GM12873 (cell line): Measurements from ENCODE around the gene LGSN.

Experiments used
- CTCF ChIP-seq: IDR thresholded peaks from 2 replicates; pipeline ENCODE4 v1.5.1; 2012; ENCODE audit warnings: low read depth, mild to moderate bottlenecking, moderate library complexity, low read length, control low read depth; ENCODE audit not compliant: insufficient read depth; ENCODE audit errors: missing control alignments

LGSN gene

GRCh38 chr6:63316113-63316512 lies 3.7 kb downstream of the LGSN start:
- TF ChIP-seq CTCF: no peak

GRCh38 chr6:63313111-63313510 lies 6.7 kb downstream of the LGSN start:
- no peak for TF ChIP-seq CTCF

DNA sequence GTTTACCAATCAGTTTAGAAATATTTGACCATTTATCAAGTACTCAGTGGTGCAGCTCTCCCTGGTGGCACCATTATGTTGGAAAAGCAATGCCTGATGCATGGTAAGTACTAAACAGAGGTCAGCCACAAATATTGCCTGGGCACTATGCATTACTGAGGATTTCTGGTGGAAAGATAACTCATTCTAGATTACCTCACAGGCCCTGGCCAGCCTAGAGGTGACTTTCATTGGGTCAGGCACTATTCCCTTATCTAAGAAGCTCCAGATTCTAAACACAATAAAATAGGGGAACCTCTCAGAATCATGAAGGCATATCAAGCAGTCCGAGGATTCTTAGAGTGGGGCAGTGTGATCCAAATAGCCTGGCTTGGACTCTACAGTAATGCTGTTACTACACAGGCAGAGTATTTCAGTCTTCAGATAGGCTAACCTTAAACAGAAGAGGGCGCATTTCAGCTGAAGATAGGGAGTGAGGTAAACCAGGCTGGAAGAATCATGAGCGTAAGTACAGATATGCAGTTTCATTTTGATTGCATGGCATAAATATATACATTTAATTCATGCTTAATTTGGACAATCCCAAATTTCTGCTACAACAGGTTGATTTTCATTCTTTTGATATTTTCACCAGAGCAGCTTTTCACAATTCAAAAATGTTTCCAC lies 12.1 kb downstream of the LGSN start:
- peak; percentile 65 for TF ChIP-seq CTCF

- TF ChIP-seq CTCF: no peak
Observed at GRCh38 chr6:63306420-63306819, 13.4 kb downstream of the LGSN start.

GRCh38 chr6:63305277-63305676 lies 14.5 kb downstream of the LGSN start:
- TF ChIP-seq CTCF: no peak

DNA sequence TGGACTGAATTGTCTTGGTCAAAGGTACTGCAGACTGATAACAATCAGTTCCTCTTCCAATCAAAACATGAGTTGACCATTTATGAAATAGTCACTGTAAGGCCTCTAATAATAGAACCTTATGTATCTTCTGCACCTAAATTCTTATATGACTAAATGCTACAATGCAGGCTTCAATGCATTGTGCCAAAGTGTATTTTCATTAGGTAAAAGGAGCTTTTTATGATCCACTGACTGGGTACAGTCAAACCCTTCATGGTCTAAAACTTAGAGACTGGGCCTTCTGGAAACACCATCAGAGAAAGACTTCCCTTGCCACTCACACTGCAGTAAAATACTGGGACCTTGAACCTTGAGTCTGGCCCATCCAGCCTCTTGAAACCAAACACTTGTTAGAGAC lies 16.3 kb downstream of the LGSN start:
- TF ChIP-seq CTCF: no peak

DNA sequence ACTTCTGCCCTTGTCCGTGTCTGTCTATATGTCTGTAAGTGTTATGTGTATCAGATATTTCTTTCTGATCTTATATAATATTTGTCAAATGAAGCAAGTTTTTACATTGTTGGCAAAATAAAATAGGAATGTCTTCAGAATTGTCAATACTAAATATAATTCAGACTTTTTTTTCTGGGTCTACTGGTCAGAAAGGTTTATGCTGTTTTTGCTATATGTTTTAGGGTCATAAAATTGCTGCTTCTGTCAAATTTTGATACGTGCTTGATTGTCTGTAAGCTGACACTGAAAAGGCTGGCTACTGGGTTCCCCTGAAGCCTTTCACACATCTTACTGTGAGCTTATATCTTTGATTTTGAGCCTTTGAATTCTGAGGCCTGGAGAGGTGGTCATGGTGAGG lies 20.1 kb downstream of the LGSN start:
- TF ChIP-seq CTCF: no peak
